K562 (cell line): ENCODE results near the gene KCNK7. TPM values are rescaled to one million over a fixed set of nuclear protein-coding genes. Genes with fewer than 3 reads are reported as not detected.

ENCODE experiments used
- CTCF ChIP-seq, 3 experiments: IDR thresholded peaks in 2 of 3; conservative IDR thresholded peaks in 1 of 3; 2 replicates each; pipeline ENCODE4 v1.5.1; 2011 to 2012; ENCODE audit warnings: low read length in 3 of 3, mild to moderate bottlenecking in 3 of 3, control low read depth in 2 of 3, improper control_type of control experiment in 1 of 3, inconsistent platforms in 1 of 3, low read depth in 1 of 3, mixed read lengths in 1 of 3, moderate library complexity in 1 of 3; ENCODE audit not compliant: insufficient read depth in 2 of 3
- DEAF1 ChIP-seq: fragments of 450-650 bp; formaldehyde crosslinking; IDR thresholded peaks from 2 replicates; pipeline ENCODE4 v1.4.0; 2020; ENCODE audit warnings: mild to moderate bottlenecking, moderate library complexity
- ELF1 ChIP-seq: fragments of 200-800 bp; sonication (Bioruptor generic); IDR thresholded peaks from 2 replicates; pipeline ENCODE4 v1.6.1; 2016; ENCODE audit warnings: missing genetic modification characterization, missing compliant biosample characterization
- ETV5 ChIP-seq: sonication (generic); formaldehyde crosslinking; IDR thresholded peaks from 2 replicates; pipeline ENCODE4 v1.4.0; 2020; ENCODE audit warnings: low read depth, mild to moderate bottlenecking, missing genetic modification reagents
- GATA2 ChIP-seq: sonication (generic); formaldehyde crosslinking; IDR thresholded peaks from 2 replicates; pipeline ENCODE4 v1.4.0; 2020; ENCODE audit warnings: mild to moderate bottlenecking, missing genetic modification reagents
- HDAC1 ChIP-seq, 2 experiments: fragments of 450-650 bp; IDR thresholded peaks; 2 replicates each; pipeline ENCODE4 v1.6.1; 2016 to 2017; ENCODE audit warnings: inconsistent platforms in 1 of 2, mild to moderate bottlenecking in 1 of 2, moderate library complexity in 1 of 2
- HNRNPLL ChIP-seq: fragments of 200-400 bp; formaldehyde crosslinking; IDR thresholded peaks from 2 replicates; pipeline ENCODE4 v1.6.1; 2017; ENCODE audit warnings: low read length, low read depth, mild to moderate bottlenecking; ENCODE audit not compliant: poor library complexity, severe bottlenecking
- KLF10 ChIP-seq: fragments of 250-450 bp; sonication (Bioruptor Pico); IDR thresholded peaks from 2 replicates; pipeline ENCODE4 v1.6.1; 2021; ENCODE audit warnings: matching md5 sums
- MTA3 ChIP-seq: fragments of 450-650 bp; formaldehyde crosslinking; IDR thresholded peaks from 2 replicates; pipeline ENCODE4 v1.6.1; 2017; ENCODE audit warnings: mild to moderate bottlenecking, borderline replicate concordance
- PRDM10 ChIP-seq: fragments of 450-650 bp; IDR thresholded peaks from 2 replicates; pipeline ENCODE4 v1.6.1; 2018; ENCODE audit not compliant: partially characterized antibody
- SIN3A ChIP-seq, 2 experiments: fragments of 150-350 bp in 1 of 2; IDR thresholded peaks; 2 replicates each; pipeline ENCODE4 v1.6.1; 2011 to 2016; ENCODE audit warnings: borderline replicate concordance in 2 of 2, low read depth in 2 of 2, low read length in 2 of 2, mild to moderate bottlenecking in 2 of 2, moderate library complexity in 2 of 2; ENCODE audit not compliant: control insufficient read depth in 1 of 2
- STAG1 ChIP-seq: sonication (generic); formaldehyde crosslinking; IDR thresholded peaks from 2 replicates; pipeline ENCODE4 v1.5.0; 2020; ENCODE audit warnings: missing genetic modification reagents, borderline replicate concordance
- YY1 ChIP-seq, 3 experiments: IDR thresholded peaks; 2 replicates each; pipeline ENCODE4 v1.6.1; 2011; ENCODE audit warnings: low read length in 2 of 3, mild to moderate bottlenecking in 2 of 3, moderate library complexity in 2 of 3, borderline replicate concordance in 1 of 3, control low read depth in 1 of 3, low read depth in 1 of 3; ENCODE audit not compliant: insufficient read depth in 3 of 3, insufficient replicate concordance in 2 of 3, control insufficient read depth in 1 of 3, insufficient read length in 1 of 3; ENCODE audit errors: extremely low read depth in 1 of 3
- ZNF639 ChIP-seq, 2 experiments: fragments of 200-800 bp in 1 of 2; sonication (Bioruptor generic) in 1 of 2; sonication (generic) in 1 of 2; formaldehyde crosslinking in 1 of 2; IDR thresholded peaks in 1 of 2; conservative IDR thresholded peaks in 1 of 2; 2 replicates each; pipeline versions ENCODE4 v1.5.0 to v1.6.1; 2016 to 2020; ENCODE audit warnings: missing compliant biosample characterization in 1 of 2, missing genetic modification characterization in 1 of 2, missing genetic modification reagents in 1 of 2
- ZNF695 ChIP-seq: fragments of 450-650 bp; formaldehyde crosslinking; IDR thresholded peaks from 2 replicates; pipeline ENCODE4 v1.4.0; 2020; ENCODE audit warnings: mild to moderate bottlenecking, moderate library complexity
- polyA plus RNA-seq, 8 experiments: library from polyadenylated mRNA; depleted of rRNA in 4 of 8; stranded (reverse) in 5 of 8; unstranded in 3 of 8; fragments of >200 nt; fragmentation: Nextera tagmentation in 2 of 8; fragmentation: Illumina TruSeq in 1 of 8; extraction: Ambion mirVana in 2 of 8; extraction: Trizol in 1 of 8; gene quantifications; 2 replicates each; pipeline versions ENCODE4 v1.2.1 to v1.2.3, GENCODE V29; 2011 to 2014; ENCODE audit warnings: inconsistent platforms in 1 of 8, missing spikeins in 1 of 8
- total RNA-seq, 7 experiments: library from RNA; depleted of rRNA in 6 of 7; stranded (reverse); fragments of >200 nt in 6 of 7; fragmentation: Illumina TruSeq in 2 of 7; extraction: Trizol in 2 of 7; gene quantifications; 2 replicates each; pipeline versions ENCODE4 v1.2.1 to v1.2.3, GENCODE V29; 2011 to 2021; ENCODE audit warnings: low replicate concordance in 1 of 7

KCNK7 gene
- total and polyA plus RNA-seq, 9 of the 15 experiments (the other 6 are each of a cell fraction or from before 2014, with no cell fraction given): 0.07 to 0.40 TPM; not detected in 7

GRCh38 chr11:65571940-65572339 is 23.7 kb downstream of the KCNK7 start (continued):
- TF ChIP-seq GATA2 (CRISPR knock-in tag) (peak; percentile 39; the same call in 1 of the 2 replicates), HDAC1 (IDR thresholded peaks at IDR 0.05) (0 out of 4 replicates have a peak, but pooled peaks of 1 of the 2 experiments have one; percentile 50), ZNF639 (CRISPR knock-in tag; conservative IDR thresholded peaks at IDR 0.05 in 1 of 2, IDR thresholded peaks at IDR 0.05 in 1 of 2) (no peak), ELF1 (0 out of 2 replicates have a peak, but pooled peaks have one; percentile 26), MTA3 (no peak), CTCF (IDR thresholded peaks at IDR 0.05 in 2 of 3, conservative IDR thresholded peaks at IDR 0.05 in 1 of 3; ENCODE audit: insufficient read depth in 2 of 3, low read depth in 1 of 3, low read length in 3 of 3) (peak; percentile 75 to 84 (median 81)), STAG1 (CRISPR knock-in tag) (peak; percentile 58; the same call in 1 of the 2 replicates), ETV5 (CRISPR knock-in tag) (0 out of 2 replicates have a peak, but pooled peaks have one; percentile 38), KLF10 (no peak), HNRNPLL (no peak), ZNF695 (CRISPR knock-in tag) (no peak), DEAF1 (CRISPR knock-in tag) (peak; percentile 68), SIN3A (IDR thresholded peaks at IDR 0.05; ENCODE audit: borderline replicate concordance in 2 of 2, control insufficient read depth in 1 of 2, low read depth in 2 of 2, low read length in 2 of 2) (peak in 1 of 2 experiments; percentile 48; a peak in 2 of 4 replicates), PRDM10 (peak; percentile 40), YY1 (IDR thresholded peaks at IDR 0.05; ENCODE audit: borderline replicate concordance in 1 of 3, control insufficient read depth in 1 of 3, extremely low read depth in 1 of 3, insufficient read depth in 3 of 3, insufficient read length in 1 of 3, insufficient replicate concordance in 2 of 3, low read depth in 1 of 3, low read length in 2 of 3) (no peak)
